Mesenchymal stem cell (in vitro differentiated cells and primary cell): ENCODE measurements around the gene FNDC11.
"Not testable (repeated sequence)": the region's sequence is repeated elsewhere in the genome, so short reads cannot be mapped to it uniquely, and the experiment has no call there.

Source experiments
- DNase-seq: peaks from one replicate; pipeline ENCODE4 v3.0.0-alpha.2; 2013
- H2AFZ ChIP-seq: one replicate; pipeline ENCODE4 v1.6.1; 2013; ENCODE audit warnings: low read depth, mild to moderate bottlenecking, control low read depth, inconsistent platforms, low read length, moderate library complexity
- H2AK5ac ChIP-seq: 2 replicates; pipeline ENCODE4 v1.6.1; 2013; ENCODE audit warnings: low read length, moderate library complexity, mild to moderate bottlenecking, inconsistent platforms; ENCODE audit not compliant: severe bottlenecking
- H2BK120ac ChIP-seq: one replicate; pipeline ENCODE4 v1.6.1; 2013; ENCODE audit warnings: low read depth, mild to moderate bottlenecking, inconsistent platforms, low read length, moderate library complexity
- H2BK12ac ChIP-seq, 2 experiments: one replicate each; pipeline ENCODE4 v1.6.1; 2013; ENCODE audit warnings: inconsistent platforms in 2 of 2, low read length in 2 of 2, mild to moderate bottlenecking in 2 of 2, moderate library complexity in 2 of 2, control low read depth in 1 of 2
- H2BK15ac ChIP-seq: one replicate; pipeline ENCODE4 v1.6.1; 2013; ENCODE audit warnings: mild to moderate bottlenecking, low read depth, inconsistent platforms; ENCODE audit not compliant: poor library complexity, severe bottlenecking
- H2BK5ac ChIP-seq: 2 replicates; pipeline ENCODE4 v1.6.1; 2013; ENCODE audit warnings: low read depth, mild to moderate bottlenecking, low read length, control low read depth, inconsistent platforms; ENCODE audit not compliant: poor library complexity, severe bottlenecking
- H3K14ac ChIP-seq, 2 experiments: one replicate each; pipeline ENCODE4 v1.6.1; 2013; ENCODE audit warnings: inconsistent platforms in 2 of 2, low read length in 2 of 2, control low read depth in 1 of 2, mild to moderate bottlenecking in 1 of 2, moderate library complexity in 1 of 2
- H3K18ac ChIP-seq, 2 experiments: one replicate each; pipeline ENCODE4 v1.6.1; 2013; ENCODE audit warnings: inconsistent platforms in 2 of 2, low read length in 2 of 2, control low read depth in 1 of 2, low read depth in 1 of 2, mild to moderate bottlenecking in 1 of 2
- H3K23ac ChIP-seq, 2 experiments: one replicate each; pipeline ENCODE4 v1.6.1; 2013; ENCODE audit warnings: inconsistent platforms in 2 of 2, low read length in 2 of 2, mild to moderate bottlenecking in 2 of 2, moderate library complexity in 2 of 2, control low read depth in 1 of 2
- H3K27ac ChIP-seq: 2 replicates; pipeline ENCODE4 v1.5.1; 2013; ENCODE audit warnings: mild to moderate bottlenecking, moderate library complexity, low read length, control low read depth, inconsistent platforms; ENCODE audit not compliant: poor library complexity, severe bottlenecking
- H3K27me3 ChIP-seq, 2 experiments: 2 replicates each; pipeline versions ENCODE4 v1.6.1 to v1.7.0; 2013; ENCODE audit warnings: low read length in 2 of 2, mild to moderate bottlenecking in 2 of 2, moderate library complexity in 2 of 2, control low read depth in 1 of 2, inconsistent platforms in 1 of 2; ENCODE audit not compliant: control insufficient read depth in 1 of 2, insufficient read depth in 1 of 2
- H3K36me3 ChIP-seq, 2 experiments: 2 replicates each; pipeline versions ENCODE4 v1.6.1 to v1.7.0; 2013; ENCODE audit warnings: low read length in 2 of 2, control low read depth in 1 of 2, inconsistent platforms in 1 of 2, low read depth in 1 of 2, mild to moderate bottlenecking in 1 of 2; ENCODE audit not compliant: insufficient read depth in 2 of 2, control insufficient read depth in 1 of 2
- H3K4ac ChIP-seq, 2 experiments: one replicate each; pipeline ENCODE4 v1.6.1; 2013; ENCODE audit warnings: inconsistent platforms in 2 of 2, low read length in 2 of 2, mild to moderate bottlenecking in 2 of 2, moderate library complexity in 2 of 2, control low read depth in 1 of 2, low read depth in 1 of 2
- H3K4me1 ChIP-seq: 2 replicates; pipeline ENCODE4 v1.6.1; 2013; ENCODE audit warnings: low read depth, low read length, control low read depth; ENCODE audit not compliant: control insufficient read depth, insufficient read depth
- H3K4me2 ChIP-seq: 2 replicates; pipeline ENCODE4 v1.6.1; 2013; ENCODE audit warnings: low read length, mild to moderate bottlenecking, inconsistent platforms; ENCODE audit not compliant: poor library complexity, severe bottlenecking
- H3K4me3 ChIP-seq, 2 experiments: 2 replicates each; pipeline versions ENCODE4 v1.5.1 to v1.7.0; 2013; ENCODE audit warnings: low read length in 2 of 2, mild to moderate bottlenecking in 2 of 2, control low read depth in 1 of 2, low read depth in 1 of 2; ENCODE audit not compliant: insufficient read depth in 1 of 2
- H3K79me1 ChIP-seq: replicated peaks from 2 replicates; pipeline ENCODE4 v1.6.1; 2013; ENCODE audit warnings: mild to moderate bottlenecking, control low read depth, low read length, inconsistent platforms; ENCODE audit not compliant: poor library complexity, severe bottlenecking
- H3K9ac ChIP-seq: 2 replicates; pipeline ENCODE4 v1.7.0; 2013; ENCODE audit warnings: mild to moderate bottlenecking, low read length, moderate library complexity
- H3K9me3 ChIP-seq: 2 replicates; pipeline ENCODE4 v1.7.0; 2013; ENCODE audit warnings: mild to moderate bottlenecking, low read length; ENCODE audit not compliant: control insufficient read depth
- H4K8ac ChIP-seq: one replicate; pipeline ENCODE4 v1.6.1; 2013; ENCODE audit warnings: inconsistent platforms, mild to moderate bottlenecking, low read length, moderate library complexity
- H4K91ac ChIP-seq: one replicate; pipeline ENCODE4 v1.6.1; 2013; ENCODE audit warnings: mild to moderate bottlenecking, low read length, inconsistent platforms
- WGBS: methylation state at CpG from one replicate; pipeline ENCODE4 v1.1.7; 2013; ENCODE audit warnings: mixed read lengths; 5-methylcytosine and 5-hydroxymethylcytosine counted together

Gene FNDC11

GRCh38 chr20:63571087-63571478, 17.1 kb downstream of the FNDC11 start:
- H3K27ac ChIP-seq, H3K9me3 ChIP-seq, H4K8ac ChIP-seq, DNase-seq, H3K23ac ChIP-seq, H4K91ac ChIP-seq, H2AFZ ChIP-seq, H3K4me2 ChIP-seq, H2AK5ac ChIP-seq, H2BK5ac ChIP-seq, H3K18ac ChIP-seq, H3K4ac ChIP-seq, H3K4me3 ChIP-seq, H2BK120ac ChIP-seq, H3K14ac ChIP-seq, H3K27me3 ChIP-seq, H2BK12ac ChIP-seq, H3K9ac ChIP-seq, H2BK15ac ChIP-seq: not testable (repeated sequence)
- peaks cover 20% of the 10 kb centered on the region for H3K79me1 ChIP-seq
- 80% methylated on average over 1 of the region's 11 CpGs for whole genome bisulfite sequencing
- peaks cover 9 to 55% of the 10 kb centered on the region in 2 experiments for H3K36me3 ChIP-seq
- H3K4me1 ChIP-seq = peaks cover 48% of the 10 kb centered on the region

DNA sequence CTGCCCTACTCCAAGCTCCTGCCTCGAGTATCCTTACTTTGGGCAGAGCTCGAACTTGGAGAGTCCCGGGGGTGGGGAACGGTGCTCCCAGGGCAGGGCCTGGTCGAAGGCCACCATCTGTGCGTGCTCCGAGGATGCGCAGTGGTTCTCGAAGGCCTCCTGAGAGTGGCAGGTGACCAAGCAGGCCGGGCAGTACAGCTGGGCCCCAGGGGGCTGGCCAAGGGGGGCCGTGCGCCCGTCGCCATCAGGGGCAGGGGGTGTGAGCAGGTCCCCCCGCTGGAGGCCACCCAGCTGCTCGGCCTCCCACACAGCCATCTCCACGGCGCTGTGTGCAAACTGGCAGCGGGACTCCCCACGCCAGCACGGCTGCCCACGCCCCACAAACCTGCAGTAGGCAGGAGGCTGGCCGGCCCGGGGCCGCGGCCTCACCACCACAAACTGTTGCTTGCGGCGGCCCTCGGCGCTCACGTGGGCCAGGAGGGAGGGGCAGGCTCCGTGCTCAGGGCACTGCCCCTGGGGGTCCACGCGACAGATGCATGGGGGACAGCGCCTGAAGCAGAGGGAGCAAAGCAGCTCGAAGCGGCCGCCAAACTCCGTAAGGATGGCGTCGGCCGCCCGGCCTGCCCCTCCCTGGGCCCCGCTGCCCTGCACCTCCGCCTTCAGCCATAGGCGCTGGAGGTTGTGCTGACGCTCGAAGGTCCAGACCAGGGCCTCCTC, 18.3 kb downstream of the FNDC11 start:
- WGBS = 96% methylated on average over 48 of the region's 48 CpGs

GRCh38 chr20:63572788-63573646, 19.1 kb downstream of the FNDC11 start:
- Histone ChIP-seq H3K4me2 (peak overlapping the region; percentile 90), H2BK5ac (no peak overlapping the region), H3K27ac (no peak overlapping the region), H3K18ac (no peak overlapping the region), H3K9ac (peak overlapping the region; percentile 89), H3K9me3 (no peaks in the 10 kb centered on the region), H2BK120ac (no peak overlapping the region), H3K4me1 (peaks cover 41% of the 10 kb centered on the region), H4K91ac (peak overlapping the region; percentile 83), H2BK12ac (peak overlapping the region in 1 of 2 experiments; percentile 33), H3K79me1 (peaks cover 19% of the 10 kb centered on the region), H2AFZ (no peak overlapping the region), H3K14ac (peak overlapping the region in 1 of 2 experiments; percentile 6), H4K8ac (peak overlapping the region; percentile 66), H3K36me3 (peaks cover 8 to 38% of the 10 kb centered on the region in 2 experiments), H3K27me3 (peaks cover 0 to 5% of the 10 kb centered on the region in 2 experiments), H2AK5ac (no peak overlapping the region), H3K4me3 (peak overlapping the region; percentile 71 to 85), H2BK15ac (peak overlapping the region; percentile 64), H3K23ac (peak overlapping the region in 1 of 2 experiments; percentile 29), H3K4ac (peak overlapping the region; percentile 27 to 32)
- peak; percentile 38 for DNase-seq
- 97% methylated on average over 29 of the region's 34 CpGs for WGBS

More for the DNA sequence above, 18.3 kb downstream of the FNDC11 start:
- no peak overlapping the region for H3K4me3 ChIP-seq
- peaks cover 0 to under 1% of the 10 kb centered on the region in 2 experiments for H3K27me3 ChIP-seq
- H3K79me1 ChIP-seq = peaks cover 19% of the 10 kb centered on the region
- no peak overlapping the region for H2AFZ ChIP-seq
- peak overlapping the region; percentile 9 for H4K8ac ChIP-seq
- H4K91ac ChIP-seq = no peak overlapping the region
- H3K4me1 ChIP-seq = peaks cover 48% of the 10 kb centered on the region
- no peak overlapping the region for H3K18ac ChIP-seq
- no peak for DNase-seq
- H3K4me2 ChIP-seq = no peak overlapping the region
- no peak overlapping the region for H3K9ac ChIP-seq
- no peak overlapping the region for H2BK12ac ChIP-seq
- no peaks in the 10 kb centered on the region for H3K9me3 ChIP-seq
- H2BK5ac ChIP-seq = no peak overlapping the region
- H2AK5ac ChIP-seq = no peak overlapping the region
- no peak overlapping the region for H3K23ac ChIP-seq
- H3K36me3 ChIP-seq = peaks cover 8 to 43% of the 10 kb centered on the region in 2 experiments
- no peak overlapping the region for H2BK15ac ChIP-seq
- H3K14ac ChIP-seq = no peak overlapping the region
- peak overlapping the region in 1 of 2 experiments; percentile 27 for H3K4ac ChIP-seq
- no peak overlapping the region for H3K27ac ChIP-seq
- no peak overlapping the region for H2BK120ac ChIP-seq

GRCh38 chr20:63573647-63574131, 19.7 kb downstream of the FNDC11 start:
- 15% methylated on average over 10 of the region's 24 CpGs for WGBS

More at GRCh38 chr20:63573647-63574131, 19.7 kb downstream of the FNDC11 start:
- H2AK5ac ChIP-seq = no peak overlapping the region
- peak overlapping the region; percentile 21 for H2BK120ac ChIP-seq
- H3K9me3 ChIP-seq = no peaks in the 10 kb centered on the region
- H2BK15ac ChIP-seq = peak overlapping the region; percentile 9
- H4K8ac ChIP-seq = no peak overlapping the region
- peak overlapping the region in 1 of 2 experiments; percentile 32 for H3K4ac ChIP-seq
- H3K9ac ChIP-seq = peak overlapping the region; percentile 89
- peaks cover 34% of the 10 kb centered on the region for H3K4me1 ChIP-seq
- H4K91ac ChIP-seq = no peak overlapping the region
- peaks cover 0 to 5% of the 10 kb centered on the region in 2 experiments for H3K27me3 ChIP-seq
- H3K4me2 ChIP-seq = peak overlapping the region; percentile 90
- peaks cover 19% of the 10 kb centered on the region for H3K79me1 ChIP-seq
- H2BK5ac ChIP-seq = no peak overlapping the region
- H2BK12ac ChIP-seq = peak overlapping the region in 1 of 2 experiments; percentile 33
- H3K23ac ChIP-seq = no peak overlapping the region
- H3K27ac ChIP-seq = no peak overlapping the region
- peaks cover 8 to 31% of the 10 kb centered on the region in 2 experiments for H3K36me3 ChIP-seq
- no peak overlapping the region for H2AFZ ChIP-seq
- peak; percentile 18 for DNase-seq
- H3K14ac ChIP-seq = peak overlapping the region in 1 of 2 experiments; percentile 6
- H3K18ac ChIP-seq = peak overlapping the region in 1 of 2 experiments; percentile 46
- peak overlapping the region; percentile 71 to 85 for H3K4me3 ChIP-seq
